ENCODE measurements around the gene TAGLN. TPM values are rescaled to one million over a fixed set of nuclear protein-coding genes. Genes with fewer than 3 reads are reported as not detected.

The TAGLN gene
- total and polyA plus RNA-seq, 2 experiments from 2014 or later: 1,454 to 2,613 TPM

- Histone ChIP-seq H4K20me1 (ENCODE audit: insufficient read depth) (0 out of 2 replicates have a peak, but pooled peaks cover 1% of the 10 kb centered on the region), H3K4me2 (ENCODE audit: unreplicated experiment) (peak overlapping the region; percentile 78), H3K36me3 (ENCODE audit: low read depth) (no peaks in the 10 kb centered on the region), H3K27ac (peak overlapping the region; percentile 53), H3K27me3 (replicated peaks; ENCODE audit: insufficient read depth) (no peaks in the 10 kb centered on the region), H3K9me3 (ENCODE audit: low read depth) (no peaks in the 10 kb centered on the region), H3F3A (ENCODE audit: insufficient read depth) (peaks cover 32% of the 10 kb centered on the region), H2AFZ (peak overlapping the region; percentile 55), H3K9ac (peak overlapping the region; percentile 79), H3K4me1 (ENCODE audit: insufficient read depth) (peaks cover 31% of the 10 kb centered on the region), H3K4me3 (peak overlapping the region; percentile 87), H3K79me2 (ENCODE audit: insufficient read depth) (peaks cover 64% of the 10 kb centered on the region), H3K9me2 (ENCODE audit: insufficient read depth) (no peaks in the 10 kb centered on the region)
- DNase-seq: no peak
- TF ChIP-seq EZH2phosphoT487 (IDR thresholded peaks at IDR 0.05; ENCODE audit: insufficient read depth, low read depth) (no peak), EZH2 (IDR thresholded peaks at IDR 0.05; ENCODE audit: insufficient read depth, poor library complexity, severe bottlenecking) (no peak)
- WGBS, 2 experiments (ENCODE audit: low coverage in 1 of 2, low lambda C conversion rate in 2 of 2, missing lambda C conversion rate in 2 of 2): 73 to 97% methylated on average over 3 to 4 of the region's 4 CpGs
- in situ Hi-C loops (cut with MboI): no loop called here
Observed at GRCh38 chr11:117198613-117199012, 557 bp upstream of the TAGLN start.

DNA sequence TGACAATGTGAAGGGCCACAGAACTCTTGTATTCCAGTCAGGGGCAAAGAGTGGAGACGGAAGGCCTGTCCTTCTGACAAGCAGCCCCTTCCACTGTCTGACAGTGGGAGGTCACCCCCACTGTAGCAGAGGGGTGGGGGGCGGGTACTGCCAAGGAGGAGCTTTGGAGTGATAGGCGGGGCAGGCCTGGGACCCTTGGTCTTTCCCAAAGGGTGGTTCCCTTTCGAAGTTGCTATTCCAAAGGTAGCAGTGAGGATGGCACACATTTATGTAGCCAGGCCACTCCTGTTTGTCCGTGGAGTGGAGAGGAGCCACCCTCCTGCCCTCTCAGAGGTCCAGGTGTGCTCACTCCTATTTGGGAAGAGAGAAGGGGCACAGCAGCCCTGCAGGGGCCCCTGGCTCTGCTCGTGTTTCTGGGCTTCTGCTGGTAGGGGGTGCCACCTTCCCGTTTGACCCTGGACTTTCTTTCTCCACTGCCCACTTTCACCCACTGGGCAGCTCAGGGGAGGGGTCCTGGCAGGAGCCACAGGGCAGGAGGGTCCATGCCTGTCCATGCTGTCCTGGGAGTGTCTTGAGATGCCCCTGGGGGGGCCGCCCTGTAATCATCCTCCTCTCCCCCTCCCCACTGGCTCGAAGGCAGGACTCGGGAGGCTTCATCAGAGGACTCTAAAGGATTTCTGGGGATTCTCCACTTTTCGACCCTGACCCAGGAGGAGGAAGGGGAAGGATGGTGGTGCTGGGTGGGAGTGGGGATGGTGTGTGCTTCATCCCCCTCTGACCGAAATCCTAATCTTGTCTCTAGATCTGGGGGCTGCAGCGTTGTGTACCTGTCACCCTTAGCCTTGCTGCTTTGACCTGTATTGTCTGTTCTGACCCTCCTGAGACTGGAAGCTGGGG is 994 bp downstream of the TAGLN start:
- Histone ChIP-seq H3K27ac (peak overlapping the region; percentile 53), H3K9ac (peak overlapping the region; percentile 79), H3K9me3 (ENCODE audit: low read depth) (no peaks in the 10 kb centered on the region), H3K4me1 (ENCODE audit: insufficient read depth) (peaks cover 34% of the 10 kb centered on the region), H3F3A (ENCODE audit: insufficient read depth) (peaks cover 47% of the 10 kb centered on the region), H3K4me3 (peak overlapping the region; percentile 87), H4K20me1 (ENCODE audit: insufficient read depth) (0 out of 2 replicates have a peak, but pooled peaks cover 2% of the 10 kb centered on the region), H2AFZ (no peak overlapping the region), H3K9me2 (ENCODE audit: insufficient read depth) (no peaks in the 10 kb centered on the region), H3K4me2 (ENCODE audit: unreplicated experiment) (peak overlapping the region; percentile 78), H3K27me3 (replicated peaks; ENCODE audit: insufficient read depth) (no peaks in the 10 kb centered on the region), H3K79me2 (ENCODE audit: insufficient read depth) (peaks cover 78% of the 10 kb centered on the region), H3K36me3 (ENCODE audit: low read depth) (peaks cover 8% of the 10 kb centered on the region)
- TF ChIP-seq EZH2 (IDR thresholded peaks at IDR 0.05; ENCODE audit: insufficient read depth, poor library complexity, severe bottlenecking) (no peak), EZH2phosphoT487 (IDR thresholded peaks at IDR 0.05; ENCODE audit: insufficient read depth, low read depth) (no peak)
- DNase-seq: no peak
- WGBS, 2 experiments (ENCODE audit: low coverage in 1 of 2, low lambda C conversion rate in 2 of 2, missing lambda C conversion rate in 2 of 2): 56 to 57% methylated on average over 12 to 13 of the region's 13 CpGs
- in situ Hi-C loops (cut with MboI): no loop called here

GRCh38 chr11:117200813-117201657 is 1.9 kb downstream of the TAGLN start:
- in situ Hi-C loops (cut with MboI): no loop called here
- no peaks in the 10 kb centered on the region for H3K9me3 ChIP-seq (ENCODE audit: low read depth)
- WGBS, 2 experiments (ENCODE audit: low coverage in 1 of 2, low lambda C conversion rate in 2 of 2, missing lambda C conversion rate in 2 of 2): 82 to 85% methylated on average over 12 of the region's 12 CpGs
- peak overlapping the region; percentile 78 for H3K4me2 ChIP-seq (ENCODE audit: unreplicated experiment)
- peaks cover 78% of the 10 kb centered on the region for H3K79me2 ChIP-seq (ENCODE audit: insufficient read depth)
- H3K36me3 ChIP-seq (ENCODE audit: low read depth): peaks cover 12% of the 10 kb centered on the region
- DNase-seq: peak; percentile 30
- H2AFZ ChIP-seq: no peak overlapping the region
- no peaks in the 10 kb centered on the region for H3K9me2 ChIP-seq (ENCODE audit: insufficient read depth)
- H3K4me3 ChIP-seq: peak overlapping the region; percentile 87
- no peak for TF ChIP-seq EZH2 (IDR thresholded peaks at IDR 0.05; ENCODE audit: insufficient read depth, poor library complexity, severe bottlenecking)
- no peak for TF ChIP-seq EZH2phosphoT487 (IDR thresholded peaks at IDR 0.05; ENCODE audit: insufficient read depth, low read depth)
- peaks cover 52% of the 10 kb centered on the region for H3F3A ChIP-seq (ENCODE audit: insufficient read depth)
- H3K4me1 ChIP-seq (ENCODE audit: insufficient read depth): peaks cover 34% of the 10 kb centered on the region
- 0 out of 2 replicates have a peak, but pooled peaks cover 2% of the 10 kb centered on the region for H4K20me1 ChIP-seq (ENCODE audit: insufficient read depth)
- H3K9ac ChIP-seq: peak overlapping the region; percentile 79
- no peaks in the 10 kb centered on the region for H3K27me3 ChIP-seq (replicated peaks; ENCODE audit: insufficient read depth)
- peak overlapping the region; percentile 27 for H3K27ac ChIP-seq

DNA sequence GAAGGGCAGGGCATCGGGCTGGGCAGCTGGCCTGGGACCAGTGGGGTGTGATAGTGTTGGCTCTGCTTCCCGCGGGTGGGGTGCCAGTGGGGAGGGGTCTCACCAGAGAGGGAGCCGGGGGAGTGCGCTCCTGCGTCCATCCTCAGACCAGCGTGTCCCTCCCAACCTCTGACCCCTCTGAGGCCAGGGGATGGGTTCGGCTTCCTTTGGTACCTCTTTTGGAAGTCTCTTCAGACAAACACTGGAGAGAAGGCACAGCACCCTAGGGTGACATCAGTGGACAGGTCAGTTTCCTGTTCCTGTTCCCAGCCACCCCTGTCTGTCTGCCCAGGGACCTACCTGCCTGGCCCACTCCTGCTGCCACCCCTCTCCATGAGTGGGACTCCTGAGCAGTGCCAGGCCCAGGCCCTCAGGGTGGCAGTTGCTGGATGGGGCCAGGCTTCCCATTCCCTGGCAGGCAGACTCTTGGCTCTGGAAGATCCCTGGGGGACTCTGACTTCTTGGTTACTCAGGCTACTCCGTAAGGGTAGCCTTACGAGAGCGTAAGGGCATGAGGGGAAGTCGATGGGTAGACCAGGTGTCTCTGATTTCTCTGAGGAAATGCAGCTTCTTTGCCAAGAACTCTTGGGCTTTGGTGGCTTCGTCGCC is 2.6 kb downstream of the TAGLN start:
- TF ChIP-seq EZH2phosphoT487 (IDR thresholded peaks at IDR 0.05; ENCODE audit: insufficient read depth, low read depth) (no peak), EZH2 (IDR thresholded peaks at IDR 0.05; ENCODE audit: insufficient read depth, poor library complexity, severe bottlenecking) (no peak)
- Histone ChIP-seq H2AFZ (no peak overlapping the region), H3K27ac (peak overlapping the region; percentile 27), H3K4me3 (peak overlapping the region; percentile 87), H3K4me1 (ENCODE audit: insufficient read depth) (peaks cover 34% of the 10 kb centered on the region), H3K27me3 (replicated peaks; ENCODE audit: insufficient read depth) (no peaks in the 10 kb centered on the region), H3K79me2 (ENCODE audit: insufficient read depth) (peaks cover 78% of the 10 kb centered on the region), H3K9me2 (ENCODE audit: insufficient read depth) (no peaks in the 10 kb centered on the region), H3K9me3 (ENCODE audit: low read depth) (no peaks in the 10 kb centered on the region), H3K9ac (peak overlapping the region; percentile 79), H3F3A (ENCODE audit: insufficient read depth) (peaks cover 52% of the 10 kb centered on the region), H3K4me2 (ENCODE audit: unreplicated experiment) (peak overlapping the region; percentile 78), H3K36me3 (ENCODE audit: low read depth) (peaks cover 12% of the 10 kb centered on the region), H4K20me1 (ENCODE audit: insufficient read depth) (0 out of 2 replicates have a peak, but pooled peaks cover 2% of the 10 kb centered on the region)
- 58 to 70% methylated on average over 12 to 14 of the region's 14 CpGs for WGBS, 2 experiments (ENCODE audit: low coverage in 1 of 2, low lambda C conversion rate in 2 of 2, missing lambda C conversion rate in 2 of 2)
- peak; percentile 46 for DNase-seq
- in situ Hi-C loops (cut with MboI): no loop called here
